IMR-90 (cell line): Measurements from ENCODE around the gene DOCK4. TPM values are rescaled to one million over a fixed set of nuclear protein-coding genes. Genes with fewer than 3 reads are reported as not detected.
"Not testable (repeated sequence)": the region's sequence is repeated elsewhere in the genome, so short reads cannot be mapped to it uniquely, and the experiment has no call there.

Source experiments
- ATAC-seq: fragments of 200-7000 bp; cut with Tn5 transposase; 2 replicates; pipeline ENCODE4 v1.9.1; 2020; ENCODE audit warnings: low read depth, mild to moderate bottlenecking, moderate library complexity
- BruUV-seq: library from RNA; stranded (reverse); fragments of 400-500 nt; replicated peaks from 2 replicates; lab custom pipeline; 2021; lab: Mats Ljungman, UMichigan
- CTCF ChIA-PET: fragments of 300-600 bp; formaldehyde crosslinking; extraction: SDS; loops from one replicate; lab custom pipeline; 2021; ENCODE audit warnings: antibody characterized with exemption; lab: Yijun Ruan, JAX
- POLR2A ChIA-PET: fragments of 300-600 bp; sonication (Branson Sonifier 250); formaldehyde crosslinking; loops from one replicate; lab custom pipeline; 2022; ENCODE audit warnings: antibody characterized with exemption; ENCODE audit not compliant: unreplicated experiment; lab: Charles Lee
- DNase-seq: peaks from one replicate; pipeline ENCODE4 v3.0.0; 2013
- H2AFZ ChIP-seq: replicated peaks from 2 replicates; pipeline ENCODE3; 2013; ENCODE audit warnings: low read length, mild to moderate bottlenecking; ENCODE audit not compliant: poor library complexity
- H2AK5ac ChIP-seq: 2 replicates; pipeline ENCODE4 v1.6.1; 2013; ENCODE audit warnings: low read depth, low read length, inconsistent platforms
- H2AK9ac ChIP-seq: replicated peaks from 2 replicates; pipeline ENCODE3; 2013; ENCODE audit warnings: mild to moderate bottlenecking, low read depth, low read length, moderate library complexity; ENCODE audit not compliant: poor library complexity
- H2BK120ac ChIP-seq: 2 replicates; pipeline ENCODE4 v1.6.1; 2013; ENCODE audit warnings: low read depth, low read length, inconsistent platforms
- H2BK15ac ChIP-seq: 3 replicates; pipeline ENCODE4 v1.6.1; 2013; ENCODE audit warnings: low read depth, low read length, inconsistent platforms
- H2BK20ac ChIP-seq: 2 replicates; pipeline ENCODE4 v1.6.1; 2013; ENCODE audit warnings: low read depth, mild to moderate bottlenecking, inconsistent platforms, low read length, moderate library complexity
- H2BK5ac ChIP-seq: 2 replicates; pipeline ENCODE4 v1.6.1; 2013; ENCODE audit warnings: mild to moderate bottlenecking, low read depth, low read length, inconsistent platforms; ENCODE audit not compliant: poor library complexity, severe bottlenecking
- H3K14ac ChIP-seq: replicated peaks from 2 replicates; pipeline ENCODE4 v1.6.1; 2013; ENCODE audit warnings: low read depth, low read length, inconsistent platforms
- H3K18ac ChIP-seq: 2 replicates; pipeline ENCODE4 v1.6.1; 2013; ENCODE audit warnings: low read depth, low read length, control low read depth
- H3K23ac ChIP-seq: 2 replicates; pipeline ENCODE4 v1.6.1; 2013; ENCODE audit warnings: low read depth, low read length, inconsistent platforms
- H3K27ac ChIP-seq: 2 replicates; pipeline ENCODE4 v1.5.1; 2013; ENCODE audit warnings: mild to moderate bottlenecking, control low read depth, low read length; ENCODE audit not compliant: insufficient read depth
- H3K27me3 ChIP-seq: 2 replicates; pipeline ENCODE4 v1.6.1; 2013; ENCODE audit warnings: low read length; ENCODE audit not compliant: control insufficient read depth, insufficient read depth
- H3K36me3 ChIP-seq: 2 replicates; pipeline ENCODE4 v1.6.1; 2013; ENCODE audit warnings: low read length, mixed read lengths; ENCODE audit not compliant: control insufficient read depth, insufficient read depth
- H3K4ac ChIP-seq: 2 replicates; pipeline ENCODE4 v1.6.1; 2013; ENCODE audit warnings: low read depth, low read length, inconsistent platforms
- H3K4me1 ChIP-seq: 2 replicates; pipeline ENCODE4 v1.6.1; 2013; ENCODE audit warnings: low read length, mixed read lengths; ENCODE audit not compliant: control insufficient read depth, insufficient read depth
- H3K4me2 ChIP-seq: 2 replicates; pipeline ENCODE4 v1.6.1; 2013; ENCODE audit warnings: low read depth, mild to moderate bottlenecking, control low read depth, low read length, moderate library complexity
- H3K4me3 ChIP-seq: 2 replicates; pipeline ENCODE4 v1.5.1; 2013; ENCODE audit warnings: low read depth, mild to moderate bottlenecking, control low read depth, low read length, moderate library complexity; ENCODE audit not compliant: insufficient read depth
- H3K56ac ChIP-seq: 2 replicates; pipeline ENCODE4 v1.6.1; 2013; ENCODE audit warnings: low read length, inconsistent platforms; ENCODE audit not compliant: insufficient read depth; ENCODE audit errors: extremely low read depth
- H3K79me1 ChIP-seq, 2 experiments: 2 replicates each; pipeline ENCODE4 v1.6.1; 2013; ENCODE audit warnings: low read length in 2 of 2, inconsistent platforms in 1 of 2, low read depth in 1 of 2
- H3K9ac ChIP-seq: 2 replicates; pipeline ENCODE4 v1.6.1; 2013; ENCODE audit warnings: low read depth, low read length, control low read depth
- H3K9me1 ChIP-seq: 2 replicates; pipeline ENCODE4 v1.6.1; 2013; ENCODE audit warnings: low read length, inconsistent platforms; ENCODE audit not compliant: insufficient read depth
- H3K9me3 ChIP-seq: 2 replicates; pipeline ENCODE4 v1.6.1; 2013; ENCODE audit warnings: low read length; ENCODE audit not compliant: control insufficient read depth, insufficient read depth
- H4K20me1 ChIP-seq: 2 replicates; pipeline ENCODE4 v1.6.1; 2013; ENCODE audit warnings: low read length, inconsistent platforms; ENCODE audit not compliant: insufficient read depth
- H4K5ac ChIP-seq: 2 replicates; pipeline ENCODE4 v1.6.1; 2013; ENCODE audit warnings: mild to moderate bottlenecking, low read depth, low read length, control low read depth
- H4K8ac ChIP-seq, 2 experiments: 2 replicates each; pipeline ENCODE4 v1.6.1; 2013; ENCODE audit warnings: low read depth in 2 of 2, low read length in 2 of 2, control low read depth in 1 of 2, inconsistent platforms in 1 of 2
- H4K91ac ChIP-seq: 2 replicates; pipeline ENCODE4 v1.6.1; 2013; ENCODE audit warnings: low read depth, low read length, inconsistent platforms; ENCODE audit not compliant: insufficient read depth
- WGBS, 2 experiments: methylation state at CpG; one replicate each; pipeline versions ENCODE4 v1.1.5 to v1.1.7; 2013; ENCODE audit warnings: missing lambda C conversion rate in 2 of 2; ENCODE audit not compliant: insufficient read length in 1 of 2; ENCODE audit errors: extremely low coverage in 2 of 2; 5-methylcytosine and 5-hydroxymethylcytosine counted together
- dilution Hi-C: fragments of 300-500 bp; cut with HindIII; formaldehyde crosslinking; loops from one replicate; pipeline ENCODE4 v1.14.3; 2018; ENCODE audit warnings: low sequenced_read_pairs; ENCODE audit not compliant: unreplicated experiment
- in situ Hi-C: fragments of 300-500 bp; cut with MboI; formaldehyde crosslinking; loops from 3 replicates; pipeline ENCODE4 v1.14.3; 2019; ENCODE audit warnings: low sequenced_read_pairs, inconsistent platforms, mixed read lengths
- intact Hi-C: fragments of 100-400 bp; cut with micrococcal nuclease; formaldehyde crosslinking; loops from 2 replicates; pipeline ENCODE4 v1.10.0; 2022
- polyA plus RNA-seq, 3 experiments: library from polyadenylated mRNA; depleted of rRNA; stranded (reverse); fragments of >200 nt; gene quantifications; 2 replicates each; pipeline ENCODE4 v1.2.3, GENCODE V29; 2012; ENCODE audit warnings: low replicate concordance in 1 of 3
- total RNA-seq: library from RNA; depleted of rRNA; stranded (reverse); fragments of >200 nt; gene quantifications from 2 replicates; pipeline ENCODE4 v1.2.3, GENCODE V29; 2012

The DOCK4 gene
- total and polyA plus RNA-seq, 2 of the 4 experiments (the other 2 are of a cell fraction): 4.4 to 12.2 TPM

DNA sequence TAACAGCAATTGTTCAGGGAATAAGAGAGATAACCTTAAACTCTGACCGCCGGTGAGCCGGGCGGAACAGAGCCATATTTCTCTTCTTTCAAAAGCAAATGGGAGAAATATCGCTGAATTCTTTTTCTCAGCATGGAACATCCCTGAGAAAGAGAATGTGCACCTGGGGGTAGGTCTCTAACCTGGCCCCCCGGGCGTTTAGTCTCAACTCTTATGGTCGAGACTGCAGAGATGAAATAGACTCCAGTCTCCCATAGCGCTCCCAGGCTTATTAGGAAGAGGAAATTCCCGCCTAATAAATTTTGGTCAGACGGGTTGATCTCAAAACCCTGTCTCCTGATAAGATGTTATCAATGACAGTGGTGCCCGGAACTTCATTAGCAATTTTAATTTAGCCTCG, 43.8 kb upstream of the DOCK4 start:
- H3K18ac ChIP-seq, H3K14ac ChIP-seq, H3K4me2 ChIP-seq, H3K4me3 ChIP-seq, H4K5ac ChIP-seq, H2AK5ac ChIP-seq, H3K36me3 ChIP-seq, H2BK15ac ChIP-seq, H3K9me1 ChIP-seq, H2AFZ ChIP-seq, H4K91ac ChIP-seq, H2AK9ac ChIP-seq, H3K4me1 ChIP-seq, dilution Hi-C loops, H3K27me3 ChIP-seq, H3K56ac ChIP-seq, intact Hi-C loops, H2BK120ac ChIP-seq, BruUV-seq, ATAC-seq, H2BK20ac ChIP-seq, H2BK5ac ChIP-seq, H3K9me3 ChIP-seq, H3K4ac ChIP-seq, in situ Hi-C loops, H3K9ac ChIP-seq, H3K27ac ChIP-seq, DNase-seq, H4K20me1 ChIP-seq, H4K8ac ChIP-seq, POLR2A ChIA-PET, CTCF ChIA-PET, H3K23ac ChIP-seq: not testable (repeated sequence)
- WGBS, 2 experiments: no CpG with 5 or more reads among the region's 13 CpGs
- H3K79me1 ChIP-seq: peaks cover 10 to 11% of the 10 kb centered on the region in 2 experiments; a peak in 2 of 4 replicates
